NK-92 (cell line): ENCODE data around the gene A2ML1.
"Not testable (repeated sequence)": the region's sequence is repeated elsewhere in the genome, so short reads cannot be mapped to it uniquely, and the experiment has no call there.

ENCODE experiments used
- DNase-seq: peaks from one replicate; lab custom pipeline; 2025; ENCODE audit not compliant: unreplicated experiment; lab: John Stamatoyannopoulos, UW

Gene A2ML1

GRCh38 chr12:8822298-8822697 is at the start of gene A2ML1:
Gene A2ML1 (plus strand): TSS chr12:8822621. CDS start chr12:8822652, 31 bp downstream.
- no peak for DNase-seq

GRCh38 chr12:8773461-8773860 is 49.0 kb upstream of the A2ML1 start:
- DNase-seq, result no peak

- no peak for DNase-seq
Observed at GRCh38 chr12:8779281-8779680, 43.1 kb upstream of the A2ML1 start.

- DNase-seq, result no peak
Observed at GRCh38 chr12:8779862-8780261, 42.6 kb upstream of the A2ML1 start.

GRCh38 chr12:8780389-8780788 is 42.0 kb upstream of the A2ML1 start:
- DNase-seq, result no peak

GRCh38 chr12:8781381-8782127 is 40.9 kb upstream of the A2ML1 start:
- DNase-seq, result no peak

- no peak for DNase-seq
Observed at GRCh38 chr12:8784290-8784888, 38.0 kb upstream of the A2ML1 start.

GRCh38 chr12:8785499-8785898 is 36.9 kb upstream of the A2ML1 start:
- no peak for DNase-seq

- DNase-seq, result not testable (repeated sequence)
Observed at GRCh38 chr12:8787206-8787605, 35.2 kb upstream of the A2ML1 start.

GRCh38 chr12:8788706-8789105 is 33.7 kb upstream of the A2ML1 start:
- not testable (repeated sequence) for DNase-seq

- DNase-seq, result not testable (repeated sequence)
Observed at GRCh38 chr12:8789341-8790013, 32.9 kb upstream of the A2ML1 start.

- not testable (repeated sequence) for DNase-seq
Observed at GRCh38 chr12:8793226-8793625, 29.2 kb upstream of the A2ML1 start.

- DNase-seq, result not testable (repeated sequence)
Observed at GRCh38 chr12:8794611-8795010, 27.8 kb upstream of the A2ML1 start.

GRCh38 chr12:8796831-8797626 is 25.4 kb upstream of the A2ML1 start:
- DNase-seq, result no peak

- DNase-seq, result not testable (repeated sequence)
Observed at GRCh38 chr12:8801213-8801612, 21.2 kb upstream of the A2ML1 start.

- DNase-seq, result not testable (repeated sequence)
Observed at GRCh38 chr12:8804833-8805232, 17.6 kb upstream of the A2ML1 start.

- DNase-seq, result not testable (repeated sequence)
Observed at GRCh38 chr12:8805487-8805886, 16.9 kb upstream of the A2ML1 start.

- DNase-seq, result not testable (repeated sequence)
Observed at GRCh38 chr12:8807084-8807483, 15.3 kb upstream of the A2ML1 start.

- not testable (repeated sequence) for DNase-seq
Observed at GRCh38 chr12:8810112-8810511, 12.3 kb upstream of the A2ML1 start.

GRCh38 chr12:8813572-8814357 is 8.7 kb upstream of the A2ML1 start:
- no peak for DNase-seq
